Stimulated activated CD8-positive, alpha-beta memory T cell treated with anti-CD3 and anti-CD28 coated beads, Interleukin-15, amount 100 ng/mL, for 1 hour (primary cell): ENCODE measurements around the gene C19orf67.
A peak's percentile ranks its signal among the peaks of the same experiment; 100 is the strongest.

ENCODE experiments used
- DNase-seq: peaks from one replicate; pipeline ENCODE4 v3.0.0-alpha.2; 2020; ENCODE audit warnings: low read depth

C19orf67 gene

GRCh38 chr19:14085309-14085995 is at the start of gene C19orf67:
TSS of gene C19orf67 (minus strand) at chr19:14085783. CDS start at chr19:14085627, 156 bp downstream.
- no peak for DNase-seq

- no peak for DNase-seq
Measured at GRCh38 chr19:14135355-14135754, 49.8 kb upstream of the C19orf67 start.

- no peak for DNase-seq
Measured at GRCh38 chr19:14127929-14128509, 42.4 kb upstream of the C19orf67 start.

DNA sequence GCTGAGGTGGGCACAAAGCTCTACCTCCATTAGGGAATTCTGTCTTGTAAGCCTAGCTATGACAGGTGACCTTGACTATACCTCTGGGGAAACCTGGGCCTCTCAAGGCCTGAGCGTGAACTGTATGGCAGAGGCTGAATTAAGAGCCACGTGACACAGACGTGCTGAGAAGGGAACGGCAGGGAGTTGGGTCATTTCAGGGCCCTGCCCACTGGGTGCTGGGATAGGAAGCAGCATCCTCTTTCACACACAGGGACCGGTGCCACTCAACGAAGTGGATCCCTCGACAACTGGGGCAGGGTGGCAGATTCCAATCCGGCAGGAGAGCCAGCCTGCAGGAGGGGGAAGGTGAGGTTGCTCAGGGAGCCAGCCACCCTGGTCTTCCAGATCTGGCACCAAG is 41.6 kb upstream of the C19orf67 start:
- no peak for DNase-seq

GRCh38 chr19:14122924-14123323 is 37.3 kb upstream of the C19orf67 start:
- no peak for DNase-seq

DNA sequence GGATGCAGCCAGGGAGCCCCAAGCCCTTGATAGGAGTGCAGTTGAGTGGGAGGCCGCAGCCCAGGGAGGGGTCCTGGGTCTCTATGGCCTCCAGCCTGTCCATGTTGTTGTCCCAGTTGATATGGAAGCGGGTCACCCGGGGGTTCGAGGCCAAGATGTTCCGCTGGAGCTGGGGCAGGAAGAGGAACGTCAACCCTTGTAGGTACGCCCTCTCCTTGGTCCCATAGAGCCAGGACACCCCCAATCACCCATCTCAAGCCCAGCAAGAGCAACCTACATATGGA is 34.9 kb upstream of the C19orf67 start:
- no peak for DNase-seq

DNA sequence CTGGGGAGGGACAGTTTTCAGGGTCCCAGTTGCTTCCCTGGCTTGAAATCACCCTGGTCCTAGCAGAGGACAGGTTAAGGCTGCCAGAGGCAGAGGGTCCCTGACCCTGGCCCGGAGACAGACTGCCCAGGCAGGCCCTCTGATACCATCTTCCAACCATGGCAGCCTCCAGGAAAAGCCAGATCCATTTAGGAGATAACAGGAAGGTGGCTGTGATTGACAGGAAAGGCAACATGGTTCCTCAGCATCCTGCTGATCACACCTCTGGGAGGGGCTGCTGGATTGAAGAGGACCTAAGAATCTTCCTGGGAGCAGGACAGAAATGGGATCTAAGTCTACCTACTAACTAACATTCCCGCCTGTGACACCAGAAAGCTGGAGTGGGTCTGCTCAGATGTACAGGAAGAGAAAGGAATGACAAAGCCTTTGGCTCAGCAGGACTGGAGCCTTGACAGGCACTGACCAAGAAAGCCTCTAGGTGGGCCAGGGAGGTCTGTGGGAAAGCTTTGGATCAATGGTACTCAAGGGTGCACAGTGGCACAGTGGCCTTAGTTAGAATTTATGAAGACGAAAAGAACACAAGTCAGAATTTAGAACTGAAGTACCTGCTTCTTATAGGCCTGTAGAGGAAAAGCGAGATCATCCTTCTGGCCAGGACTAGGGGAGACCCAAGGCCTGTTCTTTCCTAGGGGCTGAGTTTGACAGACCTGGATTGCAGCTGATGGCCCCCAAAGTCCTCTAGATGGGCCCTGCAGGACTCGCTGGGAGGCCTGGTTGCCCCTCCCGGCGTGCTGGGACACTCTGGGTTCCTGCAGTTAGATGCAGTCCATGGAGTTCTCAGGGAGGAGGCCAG is 34.3 kb upstream of the C19orf67 start:
- DNase-seq = no peak

DNA sequence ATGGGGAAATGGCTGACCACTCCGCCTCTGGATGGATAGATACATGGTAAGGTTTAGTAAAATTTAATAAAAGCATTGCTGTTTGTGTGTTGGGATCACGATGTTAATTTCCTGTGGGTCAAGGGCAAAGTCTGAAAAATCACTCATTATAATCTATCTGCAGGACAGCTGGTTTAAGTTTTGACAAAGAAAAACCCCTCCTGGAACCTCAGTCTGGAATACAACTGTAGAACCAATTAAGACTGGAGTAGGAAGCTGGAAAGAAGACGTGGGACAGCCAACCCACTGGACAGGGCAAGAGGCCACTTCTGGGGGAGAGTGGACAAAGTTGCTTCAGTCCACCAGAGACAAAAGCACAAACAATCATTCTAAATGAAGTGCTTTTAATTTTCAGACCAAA is 33.6 kb upstream of the C19orf67 start:
- no peak for DNase-seq

DNA sequence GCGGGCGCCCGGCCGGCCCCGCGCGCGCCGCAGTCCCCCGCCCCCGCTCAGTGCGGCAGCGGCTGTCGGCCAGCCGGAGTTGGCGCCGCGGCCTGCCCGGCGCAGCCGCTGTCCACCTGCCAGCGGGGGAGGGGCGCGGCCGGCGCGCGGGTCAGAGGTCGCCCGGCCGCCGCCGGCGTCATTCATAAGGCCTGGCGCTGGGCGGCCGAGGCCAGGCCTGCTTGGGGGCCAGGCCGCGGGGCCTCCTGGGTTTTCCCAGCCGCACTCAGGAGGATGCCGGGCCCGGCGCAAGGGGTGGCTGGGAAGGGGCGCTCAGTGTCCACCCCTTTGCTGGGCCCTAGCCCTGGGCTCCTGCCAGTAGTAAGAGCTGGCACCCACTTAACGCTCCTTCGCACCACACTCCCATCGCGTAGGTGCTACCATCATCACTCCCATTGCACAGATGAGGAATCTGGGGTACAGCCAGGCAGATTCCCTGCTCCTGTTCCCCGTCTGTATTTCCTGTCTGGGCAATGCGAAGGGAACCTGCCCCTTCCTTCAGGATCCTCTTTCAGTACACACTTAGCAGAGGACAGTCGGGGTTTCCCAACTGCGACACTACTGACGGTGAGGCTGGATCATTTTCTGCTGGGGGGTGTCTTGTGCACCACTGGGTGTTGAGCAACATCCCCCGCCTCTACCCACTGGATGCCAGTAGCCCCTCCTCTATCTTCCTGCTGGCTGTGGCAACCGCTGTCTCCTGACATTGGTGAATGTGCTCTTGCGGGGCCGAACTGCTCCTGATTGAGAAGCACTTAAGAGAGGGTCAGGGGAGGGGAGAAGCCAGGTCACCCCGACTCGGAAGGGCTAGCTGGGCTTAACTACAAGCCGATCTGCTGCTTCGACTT is 32.8 kb upstream of the C19orf67 start:
- peak; percentile 4 for DNase-seq

GRCh38 chr19:14117668-14118164 is 32.1 kb upstream of the C19orf67 start, which contains the start of gene PRKACA:
TSS of gene PRKACA (minus strand) at chr19:14117762. CDS start at chr19:14117547, 215 bp downstream.
- DNase-seq = peak; percentile 93

DNA sequence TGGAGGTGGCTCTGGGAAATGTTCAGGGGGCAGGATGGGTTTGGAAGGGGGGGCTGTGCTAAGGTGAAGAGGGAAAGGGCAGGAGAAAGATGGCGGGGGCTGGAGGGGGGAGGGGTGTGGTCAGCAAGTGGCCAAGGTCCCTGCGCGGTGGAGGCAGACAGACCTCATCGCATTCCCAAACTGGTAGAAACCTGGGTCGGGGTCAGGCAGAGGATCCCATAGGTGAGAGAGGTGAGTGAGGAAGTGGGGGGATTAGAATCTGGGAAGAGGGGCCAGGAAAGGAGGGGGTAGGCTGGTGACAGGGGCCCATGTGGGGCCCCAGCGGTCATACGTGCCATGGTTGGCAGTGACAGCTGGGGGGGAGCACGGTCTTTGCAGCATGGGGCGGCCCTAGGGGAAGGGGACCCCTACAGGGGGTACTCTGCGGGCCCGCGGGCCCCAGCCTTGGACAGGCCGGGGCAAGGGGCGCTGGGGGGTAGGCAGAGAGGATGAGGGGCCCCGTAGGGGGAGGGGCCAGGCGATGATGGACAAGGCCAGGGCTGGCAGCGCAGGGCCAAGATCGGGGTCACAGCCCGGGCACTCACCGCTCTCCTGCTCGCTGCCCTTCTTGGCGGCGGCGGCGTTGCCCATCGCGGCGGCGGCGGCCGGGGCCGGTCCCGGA is 31.5 kb upstream of the C19orf67 start:
- DNase-seq = no peak

GRCh38 chr19:14116525-14116917 is 30.9 kb upstream of the C19orf67 start:
- no peak for DNase-seq

- DNase-seq = no peak
Measured at GRCh38 chr19:14115756-14116155, 30.2 kb upstream of the C19orf67 start.

DNA sequence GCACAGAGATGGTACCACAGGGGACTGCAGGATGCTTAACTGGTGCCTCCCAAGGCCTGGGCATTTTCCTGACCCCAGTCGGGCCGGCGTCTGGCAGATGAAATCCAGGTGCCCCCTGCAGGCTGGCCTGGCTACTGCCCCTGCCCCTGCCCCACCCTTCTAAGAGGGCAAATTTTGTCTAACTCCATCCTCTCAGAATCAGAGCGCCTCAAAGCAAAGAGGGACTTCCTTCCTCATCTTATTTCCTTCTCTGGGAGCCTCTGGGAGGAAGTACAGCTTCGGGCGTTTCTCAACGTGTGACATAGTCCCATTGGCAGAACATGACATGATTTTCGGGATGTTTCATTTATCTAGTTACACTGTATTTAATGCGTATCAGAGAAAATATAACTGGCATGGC is 29.3 kb upstream of the C19orf67 start:
- DNase-seq = peak; percentile 13

DNA sequence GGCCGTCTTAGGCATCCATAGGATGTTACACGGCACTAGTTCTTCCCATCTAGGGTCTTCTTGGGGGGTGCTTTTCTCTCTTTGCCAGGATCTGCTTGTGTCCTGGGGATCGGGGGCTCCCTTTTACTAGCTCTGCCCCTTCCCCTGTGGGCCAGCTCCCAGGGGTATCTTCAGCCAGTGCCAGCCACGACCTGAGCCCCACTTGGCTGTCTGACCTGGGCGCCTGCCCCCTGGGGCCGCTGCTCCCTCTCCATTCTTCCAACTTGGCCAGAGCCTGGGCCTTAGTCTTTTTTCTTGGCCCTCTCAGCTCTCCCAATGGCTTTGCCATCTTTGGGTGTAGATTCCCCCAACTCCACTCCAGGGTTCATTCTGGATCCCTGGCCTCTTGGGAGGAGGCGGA is 28.9 kb upstream of the C19orf67 start:
- no peak for DNase-seq

- DNase-seq = no peak
Measured at GRCh38 chr19:14113762-14114414, 28.3 kb upstream of the C19orf67 start.

DNA sequence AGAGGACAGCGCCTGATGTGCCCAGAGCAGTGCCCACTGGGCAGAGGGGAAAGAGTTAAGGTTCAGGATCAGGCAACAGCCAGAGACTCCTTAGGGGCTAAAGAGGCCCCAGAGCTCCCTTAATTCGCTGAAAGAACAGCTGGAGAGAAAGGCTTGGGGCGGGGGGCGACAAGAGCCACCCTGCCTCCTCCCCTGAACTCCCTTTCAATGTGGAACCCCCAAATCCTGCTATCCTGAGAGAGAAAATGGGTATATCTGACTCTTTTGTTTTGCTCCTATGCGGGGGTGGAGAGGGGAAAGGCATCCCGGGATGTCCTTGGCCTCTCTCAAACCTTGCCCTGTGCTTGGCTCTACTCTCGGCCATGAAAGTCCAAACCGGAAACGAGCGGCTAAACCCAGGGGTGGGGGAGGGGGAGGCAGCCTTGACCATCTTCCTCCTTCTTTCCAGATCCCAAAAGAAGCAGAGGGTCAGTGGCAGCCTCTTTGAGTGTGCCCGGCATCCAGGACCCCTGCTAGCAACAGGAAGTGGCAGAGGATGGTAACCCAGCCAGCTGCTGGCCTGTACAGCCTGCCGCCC is 27.3 kb upstream of the C19orf67 start:
- DNase-seq = no peak

DNA sequence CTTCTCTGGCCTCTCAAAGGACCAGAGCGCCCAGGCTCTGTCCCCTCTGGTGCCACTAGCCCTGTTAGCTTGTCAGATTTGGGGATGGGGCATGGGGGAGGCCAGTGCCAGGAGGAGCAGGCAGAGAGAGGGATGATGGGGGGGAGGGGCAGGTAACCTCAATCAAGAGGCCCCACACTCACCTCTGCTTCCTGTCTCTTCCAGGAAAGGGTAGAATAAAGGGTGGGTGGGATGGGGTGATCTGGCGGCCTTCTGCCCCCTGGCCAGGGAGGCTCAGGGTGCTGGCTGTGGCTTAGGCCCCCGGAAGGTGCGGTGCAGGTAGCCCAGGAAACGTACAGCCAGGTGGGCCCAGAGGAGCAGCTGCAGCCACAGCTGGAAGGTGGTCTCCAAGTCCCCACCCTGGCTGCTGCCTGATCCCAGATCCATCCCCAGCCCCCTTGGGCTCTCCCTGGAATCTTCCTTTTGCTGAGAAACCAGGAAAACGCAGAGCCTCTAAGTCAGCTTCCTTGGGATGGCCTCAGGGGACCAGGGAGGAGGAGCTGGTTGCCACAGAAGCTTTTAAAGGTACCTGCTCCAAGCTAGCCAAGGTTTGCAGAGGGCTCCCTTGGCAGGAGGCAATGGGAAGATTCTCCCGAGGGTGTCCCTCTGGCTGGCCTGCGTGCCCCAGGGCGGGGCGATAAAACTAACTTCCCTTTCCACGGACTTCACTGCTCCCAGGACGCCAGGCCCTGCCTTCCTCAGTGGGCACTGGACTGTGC is 26.6 kb upstream of the C19orf67 start:
- DNase-seq = no peak

- no peak for DNase-seq
Measured at GRCh38 chr19:14111486-14111885, 25.9 kb upstream of the C19orf67 start.

- DNase-seq = no peak
Measured at GRCh38 chr19:14110650-14111049, 25.1 kb upstream of the C19orf67 start.
